Measurements from ENCODE around the gene ABCA5.

ABCA5 gene

DNA sequence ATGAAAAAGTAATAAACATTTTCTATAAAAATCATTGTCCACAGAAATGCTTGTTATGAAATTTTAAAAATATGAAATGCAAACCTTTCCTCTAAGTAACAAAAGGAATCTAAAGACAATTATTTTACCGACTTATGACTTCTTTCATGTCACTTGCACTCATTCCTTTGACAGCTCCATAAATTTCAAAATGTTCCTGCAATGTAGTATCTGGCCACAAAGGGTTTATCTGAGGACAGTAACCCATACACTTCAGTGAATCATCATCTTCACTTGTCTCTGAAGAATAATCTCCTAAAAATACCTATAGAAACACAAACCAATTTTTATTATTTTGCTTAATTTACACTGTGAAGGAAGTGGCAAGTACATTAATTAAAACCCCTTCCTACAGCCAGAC, 72.7 kb downstream of the ABCA5 start:
- DNase-seq (ENCODE audit: low read depth) = no peak

GRCh38 chr17:69250641-69251040, 76.3 kb downstream of the ABCA5 start:
- DNase-seq (ENCODE audit: low read depth) = no peak

GRCh38 chr17:69246726-69247375, 80.1 kb downstream of the ABCA5 start:
- DNase-seq (ENCODE audit: low read depth) = no peak

- no peak for DNase-seq (ENCODE audit: low read depth)
Observed at GRCh38 chr17:69246202-69246601, 80.7 kb downstream of the ABCA5 start.

DNA sequence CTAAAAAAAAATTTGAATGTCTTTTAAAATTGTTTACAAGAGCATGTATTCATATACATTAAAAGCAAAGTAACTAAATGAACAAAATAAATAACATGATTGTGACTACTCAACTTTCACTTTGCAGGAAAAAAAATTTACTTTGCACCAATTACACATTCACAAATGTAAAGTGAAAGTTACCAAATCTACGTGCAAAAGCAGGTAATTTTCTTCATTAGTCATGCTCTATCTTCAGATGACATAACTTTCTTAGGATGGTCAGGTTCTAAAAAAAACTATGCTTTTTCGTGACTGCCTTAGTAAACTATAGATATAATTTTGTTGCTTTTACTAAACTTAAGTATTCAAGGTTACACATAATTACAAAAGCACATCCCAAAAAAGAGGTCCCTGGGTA, 81.3 kb downstream of the ABCA5 start:
- no peak for DNase-seq (ENCODE audit: low read depth)

GRCh38 chr17:69239611-69240600, 87.0 kb downstream of the ABCA5 start:
- no peak for DNase-seq (ENCODE audit: low read depth)

GRCh38 chr17:69236946-69237345, 90.0 kb downstream of the ABCA5 start:
- DNase-seq (ENCODE audit: low read depth) = no peak

DNA sequence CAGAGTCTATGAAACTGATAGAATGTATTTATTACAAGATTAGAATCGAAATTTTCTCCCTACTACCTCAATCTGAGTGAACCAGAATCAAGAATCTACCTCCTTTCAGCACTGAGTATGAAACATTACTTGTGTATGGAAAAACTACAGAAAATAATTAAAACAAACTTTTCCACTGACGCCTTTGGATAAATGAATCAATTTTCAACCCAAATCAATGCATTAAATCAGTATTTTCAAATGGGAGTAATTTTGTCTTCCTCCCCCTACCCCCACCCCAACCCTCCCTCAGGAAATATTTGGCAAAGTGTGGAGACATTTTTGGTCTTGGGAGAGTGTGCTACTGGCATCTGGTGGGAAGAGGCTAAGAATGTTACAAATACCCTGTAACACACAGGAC, 90.5 kb downstream of the ABCA5 start:
- no peak for DNase-seq (ENCODE audit: low read depth)

DNA sequence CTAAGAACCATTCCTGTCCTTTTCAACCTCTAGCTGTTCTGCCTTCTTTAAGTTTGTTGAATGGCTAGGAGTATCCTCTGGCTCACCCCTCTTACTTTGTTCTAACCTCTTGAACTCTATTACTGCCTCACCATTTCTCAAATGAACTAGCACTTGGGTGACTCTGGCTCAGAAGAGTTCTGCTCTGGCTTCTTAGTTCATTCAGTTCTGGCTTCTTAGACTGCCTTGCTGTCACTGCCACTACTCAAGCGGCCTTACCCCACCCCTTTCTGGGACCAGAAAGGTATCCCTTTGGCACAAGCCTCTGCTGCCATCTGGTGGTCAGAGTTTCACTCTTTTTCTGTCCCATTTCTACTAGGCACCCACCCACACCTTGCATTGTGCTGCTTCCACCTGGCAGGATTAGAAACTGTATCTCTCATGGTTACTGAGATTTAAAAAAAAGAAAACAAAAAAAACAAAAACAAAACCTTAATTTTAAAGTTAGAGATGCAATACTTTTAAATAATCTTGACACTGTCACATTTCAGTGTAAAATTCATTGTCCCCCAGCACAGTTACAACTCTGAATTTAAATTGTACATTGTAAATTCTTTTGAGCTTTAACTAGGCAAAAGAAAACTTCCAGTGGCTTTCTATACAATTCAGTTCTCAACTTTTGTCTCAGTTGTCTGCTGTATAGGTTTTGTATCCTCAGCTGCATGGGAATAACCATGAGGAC, 91.4 kb downstream of the ABCA5 start:
- peak; percentile 29 for DNase-seq (ENCODE audit: low read depth)

DNA sequence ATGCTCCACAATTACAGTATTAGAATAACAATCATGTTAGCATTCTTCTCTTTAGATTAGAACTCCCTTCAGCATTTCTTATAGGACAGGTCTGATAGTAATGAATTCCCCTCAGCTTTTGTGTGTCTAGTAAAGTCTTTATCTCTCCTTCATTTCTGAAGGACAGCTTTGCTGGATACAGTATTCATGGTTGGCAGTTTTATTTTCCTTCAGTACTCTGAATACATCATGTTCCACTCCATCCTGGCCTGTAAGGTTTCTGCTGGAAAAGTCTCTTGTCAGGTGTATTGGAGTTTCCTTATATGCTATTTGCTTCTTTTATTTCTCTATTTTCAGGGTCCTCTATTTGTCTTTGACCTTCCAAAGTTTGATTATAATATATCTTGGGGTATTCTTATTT, 94.3 kb downstream of the ABCA5 start:
- no peak for DNase-seq (ENCODE audit: low read depth)

- DNase-seq (ENCODE audit: low read depth) = no peak
Observed at GRCh38 chr17:69231521-69231920, 95.4 kb downstream of the ABCA5 start.

DNA sequence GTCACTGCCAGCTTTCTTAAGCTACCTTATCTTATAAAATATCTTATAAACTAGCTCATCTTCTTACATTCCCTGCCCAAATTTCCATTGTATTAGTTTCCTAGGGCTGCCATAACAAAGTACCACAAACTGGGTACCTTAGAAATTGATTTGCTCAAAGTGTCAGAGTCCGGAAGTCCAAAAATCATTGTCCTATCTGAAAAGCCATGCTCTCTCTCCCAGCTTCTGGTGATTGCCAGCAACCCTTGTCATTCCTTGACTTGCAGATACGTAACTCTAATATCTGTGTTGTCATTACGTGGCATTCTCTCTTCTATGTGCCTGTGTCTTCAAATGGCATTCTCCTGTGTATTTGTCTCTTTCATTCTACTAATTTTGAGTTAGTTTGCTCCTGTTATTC, 96.0 kb downstream of the ABCA5 start:
- no peak for DNase-seq (ENCODE audit: low read depth)

- DNase-seq (ENCODE audit: low read depth) = no peak
Observed at GRCh38 chr17:69228576-69228975, 98.4 kb downstream of the ABCA5 start, which contains the start of gene ABCA10. Gene ABCA10 (minus strand): TSS chr17:69228824. CDS start chr17:69225358, 3,466 bp downstream.

DNA sequence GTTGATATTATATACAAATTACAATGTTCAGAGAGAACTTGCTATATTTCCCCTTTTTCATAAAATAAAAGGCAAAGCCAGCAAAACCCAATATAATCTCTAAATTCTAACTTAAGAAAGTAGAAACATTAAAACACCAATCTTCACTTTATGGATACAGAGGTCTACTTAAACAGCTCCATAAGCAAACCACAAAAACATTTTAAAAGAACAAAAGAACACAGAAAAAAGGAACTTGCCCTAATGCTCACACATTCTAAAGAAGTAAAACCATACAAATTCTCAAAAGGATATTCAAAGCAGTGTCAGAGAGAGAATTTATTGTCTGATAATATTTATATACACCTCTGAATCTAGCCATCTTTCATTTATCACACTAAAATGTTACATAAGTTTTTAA, 98.9 kb downstream of the ABCA5 start:
- DNase-seq (ENCODE audit: low read depth) = no peak

DNA sequence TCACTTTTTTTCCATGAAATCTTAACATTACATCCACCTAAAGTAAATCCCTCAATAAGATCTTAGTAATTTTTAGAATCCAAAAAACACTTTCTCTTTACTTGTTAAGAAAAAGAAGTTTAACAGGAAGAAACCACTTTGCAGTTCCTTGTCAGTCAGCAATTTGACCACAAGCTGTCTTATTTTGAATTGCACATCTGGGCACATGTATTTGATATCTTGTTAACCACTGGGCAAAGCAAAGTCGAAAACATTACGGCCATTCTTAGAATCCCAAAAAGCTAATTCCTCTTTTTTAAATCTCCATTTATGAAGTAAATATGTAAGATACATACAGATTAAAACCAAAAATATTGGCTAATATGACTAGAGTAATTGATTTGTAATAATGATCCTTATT, 99.4 kb downstream of the ABCA5 start:
- DNase-seq (ENCODE audit: low read depth) = no peak

DNA sequence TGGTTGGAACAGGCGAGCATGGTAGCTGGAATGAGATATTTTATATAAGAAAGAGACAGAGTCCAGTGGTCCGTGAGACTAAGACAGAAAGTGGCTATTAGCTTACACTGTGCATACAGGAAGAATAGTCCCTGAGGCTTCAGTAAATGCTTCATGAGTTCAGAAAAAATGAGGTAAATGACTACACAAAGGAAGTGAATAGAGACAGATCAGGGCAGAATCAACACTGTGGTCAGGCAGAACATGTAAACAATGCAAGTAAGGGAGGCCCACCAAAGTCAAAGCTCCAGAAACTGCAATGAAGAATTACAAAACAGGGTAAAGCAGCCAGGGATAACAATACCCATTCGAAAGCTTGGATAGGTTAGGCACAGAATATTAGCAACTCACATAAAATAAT, 103.1 kb downstream of the ABCA5 start:
- no peak for DNase-seq (ENCODE audit: low read depth)

DNA sequence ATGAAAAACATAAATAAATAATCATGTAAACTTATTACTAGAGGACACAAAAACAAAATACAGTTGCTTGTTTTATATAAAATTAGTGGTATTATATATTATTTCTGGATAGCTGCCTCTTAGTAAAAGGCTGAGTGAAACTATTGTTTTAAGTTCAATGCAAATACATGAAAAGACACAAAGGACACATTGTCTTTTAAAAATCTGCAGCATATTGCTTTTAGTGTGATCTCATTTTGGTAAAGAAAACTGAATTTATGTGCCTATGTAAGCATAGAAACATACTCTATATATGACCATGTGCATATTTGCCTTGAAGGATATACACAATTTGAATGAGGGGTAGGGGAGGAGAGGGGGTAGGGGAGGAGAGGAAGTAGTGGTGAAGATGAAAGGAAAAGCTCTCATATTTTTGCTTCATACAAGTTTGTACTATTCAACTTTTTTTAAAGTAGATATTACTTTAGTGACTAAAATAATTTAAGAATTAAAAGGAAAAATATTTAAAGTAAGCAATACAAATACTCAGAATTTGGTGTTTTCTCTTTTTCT, 104.2 kb downstream of the ABCA5 start:
- DNase-seq (ENCODE audit: low read depth) = no peak

GRCh38 chr17:69220098-69220497, 106.8 kb downstream of the ABCA5 start:
- DNase-seq (ENCODE audit: low read depth) = no peak

- no peak for DNase-seq (ENCODE audit: low read depth)
Observed at GRCh38 chr17:69218986-69219385, 107.9 kb downstream of the ABCA5 start.

DNA sequence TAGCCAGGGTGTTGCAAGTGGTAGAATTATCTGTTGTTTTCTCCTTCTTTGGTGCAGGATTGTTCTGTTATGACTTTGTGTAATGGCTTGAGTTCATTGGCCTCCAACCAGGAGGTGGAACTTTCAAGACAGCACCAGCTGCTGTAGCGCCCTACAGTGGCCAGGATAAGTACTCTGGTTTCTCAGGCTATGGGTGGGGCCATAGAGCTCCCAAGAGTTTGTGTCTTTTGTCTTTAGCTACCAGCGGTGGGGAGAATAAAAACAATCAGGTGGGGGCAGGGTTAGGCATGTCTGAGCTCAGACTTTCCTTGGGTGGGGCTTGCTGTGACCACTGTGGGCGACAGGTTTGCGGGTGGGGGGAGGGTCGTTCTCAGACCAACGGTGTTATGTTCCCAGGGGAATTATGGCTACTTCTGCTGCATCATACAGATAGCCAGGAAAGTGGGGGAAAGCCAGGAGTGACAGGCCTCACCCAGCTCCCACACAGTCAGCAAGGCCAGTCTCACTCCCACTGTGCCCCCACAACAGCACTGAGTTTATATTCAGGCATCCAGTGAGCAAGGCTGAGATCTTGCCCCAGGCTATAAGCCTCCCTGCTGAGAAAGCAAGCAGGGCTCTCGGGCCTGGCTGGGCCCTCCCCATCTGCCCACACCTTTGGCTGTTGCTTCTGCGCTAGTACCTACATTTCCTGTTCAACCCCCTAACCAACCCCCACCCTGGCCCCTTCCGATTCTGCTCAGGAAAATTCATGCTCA, 113.7 kb downstream of the ABCA5 start:
- no peak for DNase-seq (ENCODE audit: low read depth)

DNA sequence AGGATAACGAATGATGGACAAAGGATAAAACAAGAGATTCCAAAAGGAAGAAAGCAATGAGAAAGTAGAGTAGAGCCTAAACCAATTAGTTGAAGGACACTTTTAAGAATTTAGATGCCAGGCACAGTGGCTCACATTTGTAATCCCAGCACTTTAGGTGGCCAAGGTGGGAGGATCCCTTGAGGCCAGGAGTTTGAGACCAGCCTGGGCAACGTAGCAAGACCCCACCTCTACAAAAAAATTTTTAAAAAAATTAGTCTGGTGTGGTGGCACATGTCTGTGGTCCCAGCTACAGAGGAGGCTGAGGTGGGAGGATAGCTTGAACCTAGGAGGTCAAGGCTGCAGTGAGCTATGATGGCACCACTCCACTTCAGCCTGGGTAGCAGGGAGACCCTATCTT, 118.3 kb downstream of the ABCA5 start:
- no peak for DNase-seq (ENCODE audit: low read depth)

DNA sequence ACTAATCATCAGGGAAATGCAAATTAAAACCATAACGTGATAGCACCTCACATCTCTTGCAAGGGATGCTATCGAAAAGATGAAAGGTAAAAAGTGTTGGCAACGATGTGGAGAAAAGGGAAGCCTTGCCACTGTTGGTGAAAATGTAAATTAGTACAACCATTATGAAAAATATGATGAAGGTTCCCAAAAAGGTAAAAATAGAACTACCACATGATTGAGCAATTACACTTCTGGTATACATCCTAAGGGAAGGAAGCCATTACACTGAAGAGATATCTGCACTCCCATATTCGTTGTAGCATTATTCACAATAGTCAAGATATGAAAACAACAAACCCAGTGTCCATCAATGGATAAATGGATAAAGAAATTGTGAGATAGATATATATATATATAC, 119.8 kb downstream of the ABCA5 start:
- DNase-seq (ENCODE audit: low read depth) = no peak
